ENCODE measurements around the gene GRN.

The GRN gene

DNA sequence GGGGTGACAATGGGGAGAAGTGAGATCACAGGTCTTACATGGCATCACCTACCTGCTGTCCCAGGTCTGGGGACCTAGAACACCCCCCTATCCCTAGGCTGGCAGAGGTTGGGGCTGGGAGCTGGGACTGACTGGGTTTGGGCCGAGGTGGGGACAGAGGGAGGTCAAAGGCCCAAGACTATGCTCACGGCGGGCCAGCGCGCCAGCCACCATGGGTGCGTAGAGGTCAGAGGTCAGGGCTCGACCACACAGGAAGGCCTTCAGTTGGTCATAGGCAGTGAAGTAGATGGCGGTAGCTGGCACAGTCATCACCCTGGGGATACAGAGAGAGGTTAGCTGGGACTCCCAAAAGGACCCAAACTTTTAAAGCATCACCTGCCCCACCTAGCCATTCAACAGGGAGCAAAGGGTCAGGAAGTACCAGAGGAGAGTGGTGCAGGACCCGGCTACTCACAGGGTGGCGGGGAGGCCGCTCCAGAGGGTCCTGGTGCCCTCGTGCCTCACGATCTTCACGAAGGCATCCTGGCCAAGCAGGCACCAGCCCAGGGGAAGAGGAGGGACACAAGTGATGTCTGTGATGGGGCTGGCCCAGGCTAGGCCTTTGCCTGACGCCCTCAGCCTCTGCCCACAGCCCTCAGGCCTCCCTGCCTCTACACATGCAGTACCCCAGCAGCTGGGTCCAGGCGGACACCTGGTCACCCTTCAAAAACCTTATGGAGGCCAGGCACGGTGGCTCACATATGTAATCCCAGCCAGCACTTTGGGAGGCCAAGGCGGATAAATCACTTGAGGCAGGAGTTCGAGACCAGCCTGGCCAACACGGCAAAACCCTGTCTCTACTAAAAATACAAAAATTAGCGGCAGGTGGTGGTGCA, 23.6 kb upstream of the GRN start:
- TF ChIP-seq TAF1 (IDR thresholded peaks at IDR 0.05; ENCODE audit: borderline replicate concordance, insufficient read depth, low read length): no peak
- TF ChIP-seq POLR2AphosphoS5 (IDR thresholded peaks at IDR 0.05; ENCODE audit: low read depth, low read length): no peak
- TF ChIP-seq SIN3A (IDR thresholded peaks at IDR 0.05; ENCODE audit: borderline replicate concordance, insufficient read depth, low read length): no peak
- TF ChIP-seq FOXP2 (optimal IDR thresholded peaks at IDR 0.05; ENCODE audit: borderline replicate concordance, extremely low read depth, extremely low read length, insufficient read depth): no peak
- TF ChIP-seq, protein P1, sequence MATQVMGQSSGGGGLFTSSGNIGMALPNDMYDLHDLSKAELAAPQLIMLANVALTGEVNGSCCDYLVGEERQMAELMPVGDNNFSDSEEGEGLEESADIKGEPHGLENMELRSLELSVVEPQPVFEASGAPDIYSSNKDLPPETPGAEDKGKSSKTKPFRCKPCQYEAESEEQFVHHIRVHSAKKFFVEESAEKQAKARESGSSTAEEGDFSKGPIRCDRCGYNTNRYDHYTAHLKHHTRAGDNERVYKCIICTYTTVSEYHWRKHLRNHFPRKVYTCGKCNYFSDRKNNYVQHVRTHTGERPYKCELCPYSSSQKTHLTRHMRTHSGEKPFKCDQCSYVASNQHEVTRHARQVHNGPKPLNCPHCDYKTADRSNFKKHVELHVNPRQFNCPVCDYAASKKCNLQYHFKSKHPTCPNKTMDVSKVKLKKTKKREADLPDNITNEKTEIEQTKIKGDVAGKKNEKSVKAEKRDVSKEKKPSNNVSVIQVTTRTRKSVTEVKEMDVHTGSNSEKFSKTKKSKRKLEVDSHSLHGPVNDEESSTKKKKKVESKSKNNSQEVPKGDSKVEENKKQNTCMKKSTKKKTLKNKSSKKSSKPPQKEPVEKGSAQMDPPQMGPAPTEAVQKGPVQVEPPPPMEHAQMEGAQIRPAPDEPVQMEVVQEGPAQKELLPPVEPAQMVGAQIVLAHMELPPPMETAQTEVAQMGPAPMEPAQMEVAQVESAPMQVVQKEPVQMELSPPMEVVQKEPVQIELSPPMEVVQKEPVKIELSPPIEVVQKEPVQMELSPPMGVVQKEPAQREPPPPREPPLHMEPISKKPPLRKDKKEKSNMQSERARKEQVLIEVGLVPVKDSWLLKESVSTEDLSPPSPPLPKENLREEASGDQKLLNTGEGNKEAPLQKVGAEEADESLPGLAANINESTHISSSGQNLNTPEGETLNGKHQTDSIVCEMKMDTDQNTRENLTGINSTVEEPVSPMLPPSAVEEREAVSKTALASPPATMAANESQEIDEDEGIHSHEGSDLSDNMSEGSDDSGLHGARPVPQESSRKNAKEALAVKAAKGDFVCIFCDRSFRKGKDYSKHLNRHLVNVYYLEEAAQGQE (IDR thresholded peaks at IDR 0.05; ENCODE audit: insufficient read depth in 1 of 2, low read depth in 2 of 2, low read length in 2 of 2): no peak

DNA sequence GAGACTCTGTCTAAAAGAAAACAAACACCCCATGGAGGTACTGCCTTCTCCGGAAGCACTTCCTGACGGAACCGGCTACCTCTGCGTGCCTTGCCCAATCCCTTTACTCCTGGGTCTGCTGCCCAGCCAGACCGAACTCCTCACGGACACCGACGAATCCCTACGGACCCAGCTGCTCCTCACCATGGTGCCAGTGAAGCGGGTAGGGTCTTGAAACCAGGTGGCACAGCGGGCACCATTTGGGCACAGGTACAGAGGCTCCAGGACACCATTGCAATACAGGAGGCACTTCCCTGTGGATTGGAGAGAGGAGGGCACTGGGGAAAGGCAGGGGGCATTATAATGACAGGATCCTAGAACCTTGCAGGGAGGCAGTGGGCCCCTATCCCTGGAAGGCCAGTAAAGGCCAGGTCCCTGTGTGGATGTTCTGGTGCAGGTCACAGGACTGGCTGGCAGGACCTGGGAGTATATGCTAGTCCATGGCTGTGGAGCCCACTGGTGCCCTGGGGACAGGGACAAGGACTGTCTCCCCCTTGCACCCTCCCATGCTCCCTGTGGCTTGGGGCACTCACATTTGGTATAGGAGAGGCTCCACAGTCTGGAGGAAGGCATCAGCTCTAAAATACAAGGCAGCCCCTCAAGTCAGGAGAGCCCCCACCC, 22.7 kb upstream of the GRN start:
- TF ChIP-seq TAF1 (IDR thresholded peaks at IDR 0.05; ENCODE audit: borderline replicate concordance, insufficient read depth, low read length): no peak
- no peak for TF ChIP-seq SIN3A (IDR thresholded peaks at IDR 0.05; ENCODE audit: borderline replicate concordance, insufficient read depth, low read length)
- no peak for TF ChIP-seq FOXP2 (optimal IDR thresholded peaks at IDR 0.05; ENCODE audit: borderline replicate concordance, extremely low read depth, extremely low read length, insufficient read depth)
- TF ChIP-seq, protein P1 (IDR thresholded peaks at IDR 0.05; ENCODE audit: insufficient read depth in 1 of 2, low read depth in 2 of 2, low read length in 2 of 2): no peak

DNA sequence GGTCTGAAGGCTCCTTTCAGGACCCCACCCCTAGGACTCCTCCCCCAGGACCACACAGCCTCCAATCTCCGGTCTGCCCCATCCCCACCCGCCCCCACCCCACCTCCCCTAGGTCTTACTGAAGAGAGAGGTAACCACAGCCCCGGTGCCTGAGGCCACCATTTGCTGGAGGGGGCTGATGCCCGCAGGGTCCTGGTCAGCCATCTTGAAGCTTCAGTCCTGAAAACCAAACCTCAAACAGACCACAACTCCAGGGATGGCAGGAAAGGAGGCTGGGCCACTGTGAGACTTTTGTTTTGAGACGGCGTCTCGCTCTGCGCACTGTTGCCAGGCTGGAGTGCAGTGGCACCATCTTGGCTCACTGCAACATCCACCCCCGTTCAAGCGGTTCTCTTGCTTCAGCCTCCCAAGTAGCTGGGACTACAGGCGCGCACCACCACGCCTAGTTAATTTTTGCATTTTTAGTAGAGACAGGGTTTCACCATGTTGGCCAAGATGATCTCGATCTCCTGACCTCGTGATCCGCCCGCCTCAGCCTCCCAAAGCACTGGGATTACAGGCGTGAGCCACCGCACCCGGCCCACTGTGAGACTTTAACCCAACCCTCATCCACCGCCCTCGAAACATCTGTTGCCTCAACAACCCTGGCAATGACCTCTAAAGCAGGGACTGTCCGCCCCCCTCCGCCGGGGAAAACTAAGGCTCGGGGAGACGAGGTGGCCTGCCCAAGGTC, 21.6 kb upstream of the GRN start:
- no peak for TF ChIP-seq POLR2AphosphoS5 (IDR thresholded peaks at IDR 0.05; ENCODE audit: low read depth, low read length)
- no peak for TF ChIP-seq SIN3A (IDR thresholded peaks at IDR 0.05; ENCODE audit: borderline replicate concordance, insufficient read depth, low read length)
- no peak for TF ChIP-seq FOXP2 (optimal IDR thresholded peaks at IDR 0.05; ENCODE audit: borderline replicate concordance, extremely low read depth, extremely low read length, insufficient read depth)
- TF ChIP-seq, protein P1 (IDR thresholded peaks at IDR 0.05; ENCODE audit: insufficient read depth in 1 of 2, low read depth in 2 of 2, low read length in 2 of 2): no peak
- TF ChIP-seq TAF1 (IDR thresholded peaks at IDR 0.05; ENCODE audit: borderline replicate concordance, insufficient read depth, low read length): no peak

DNA sequence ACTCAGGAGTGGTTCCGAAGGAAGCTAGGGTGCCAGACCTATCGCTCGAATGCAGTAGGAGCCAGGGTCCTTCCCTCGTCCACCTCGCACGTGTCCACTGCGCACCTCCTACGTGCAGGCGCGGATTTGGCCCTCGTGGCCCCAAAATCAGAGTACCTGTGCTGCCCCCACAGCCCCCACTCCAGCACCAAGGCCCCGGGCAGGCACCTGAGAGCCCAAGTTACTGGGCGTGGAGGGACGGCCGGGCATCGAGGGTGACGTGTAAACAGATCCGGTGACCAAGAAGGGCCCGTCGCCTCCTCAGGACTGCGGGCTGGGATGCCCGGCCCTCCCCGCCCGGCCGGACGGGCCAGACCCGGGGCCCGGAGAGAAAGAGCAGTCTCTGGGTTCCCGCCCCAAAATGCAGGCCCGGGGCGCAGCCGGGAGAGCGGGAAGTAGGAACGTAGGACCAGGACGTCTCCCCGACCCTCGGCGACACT, 21.0 kb upstream of the GRN start:
- no peak for TF ChIP-seq SIN3A (IDR thresholded peaks at IDR 0.05; ENCODE audit: borderline replicate concordance, insufficient read depth, low read length)
- TF ChIP-seq, protein P1 (IDR thresholded peaks at IDR 0.05; ENCODE audit: insufficient read depth in 1 of 2, low read depth in 2 of 2, low read length in 2 of 2): no peak
- no peak for TF ChIP-seq FOXP2 (optimal IDR thresholded peaks at IDR 0.05; ENCODE audit: borderline replicate concordance, extremely low read depth, extremely low read length, insufficient read depth)
- TF ChIP-seq TAF1 (IDR thresholded peaks at IDR 0.05; ENCODE audit: borderline replicate concordance, insufficient read depth, low read length): no peak
- no peak for TF ChIP-seq POLR2AphosphoS5 (IDR thresholded peaks at IDR 0.05; ENCODE audit: low read depth, low read length)

Measured in PFSK-1 (cell line).